ENCODE measurements around the gene SORCS3.

SORCS3 gene

GRCh38 chr10:105243825-105244224 lies 602.7 kb downstream of the SORCS3 start:
- no peak for FAIRE-seq
- DNase-seq (ENCODE audit: low spot score) = no peak

GRCh38 chr10:105247831-105248499 lies 606.9 kb downstream of the SORCS3 start:
- DNase-seq (ENCODE audit: low spot score) = no peak
- FAIRE-seq = no peak

GRCh38 chr10:105252911-105253310 lies 611.8 kb downstream of the SORCS3 start:
- DNase-seq (ENCODE audit: low spot score) (no peak), FAIRE-seq (no peak)

GRCh38 chr10:105253515-105254212 lies 612.6 kb downstream of the SORCS3 start:
- DNase-seq (ENCODE audit: low spot score) (no peak), FAIRE-seq (no peak)

- FAIRE-seq (no peak), DNase-seq (ENCODE audit: low spot score) (no peak)
Measured at GRCh38 chr10:105258036-105258673, 617.1 kb downstream of the SORCS3 start.

GRCh38 chr10:105258674-105259065 lies 617.6 kb downstream of the SORCS3 start:
- FAIRE-seq (no peak), DNase-seq (ENCODE audit: low spot score) (no peak)

GRCh38 chr10:105259201-105259600 lies 618.1 kb downstream of the SORCS3 start:
- FAIRE-seq (no peak), DNase-seq (ENCODE audit: low spot score) (no peak)

GRCh38 chr10:105262666-105263065 lies 621.6 kb downstream of the SORCS3 start:
- DNase-seq (ENCODE audit: low spot score) (no peak), FAIRE-seq (no peak)

GRCh38 chr10:105266966-105267539 lies 626.0 kb downstream of the SORCS3 start:
- DNase-seq (ENCODE audit: low spot score) (no peak), FAIRE-seq (no peak)

- DNase-seq (ENCODE audit: low spot score) = no peak
- no peak for FAIRE-seq
Measured at GRCh38 chr10:105268961-105269360, 627.9 kb downstream of the SORCS3 start.

- no peak for DNase-seq (ENCODE audit: low spot score)
- FAIRE-seq = no peak
Measured at GRCh38 chr10:105269689-105270088, 628.6 kb downstream of the SORCS3 start.

- FAIRE-seq (no peak), DNase-seq (ENCODE audit: low spot score) (no peak)
Measured at GRCh38 chr10:105274556-105275070, 633.5 kb downstream of the SORCS3 start.

- FAIRE-seq = no peak
- no peak for DNase-seq (ENCODE audit: low spot score)
Measured at GRCh38 chr10:105278439-105278838, 637.3 kb downstream of the SORCS3 start.

- DNase-seq (ENCODE audit: low spot score) = no peak
- no peak for FAIRE-seq
Measured at GRCh38 chr10:105279101-105279500, 638.0 kb downstream of the SORCS3 start.

GRCh38 chr10:105280895-105281294 lies 639.8 kb downstream of the SORCS3 start:
- DNase-seq (ENCODE audit: low spot score) (no peak), FAIRE-seq (no peak)

- FAIRE-seq (no peak), DNase-seq (ENCODE audit: low spot score) (no peak)
Measured at GRCh38 chr10:105284476-105285215, 643.6 kb downstream of the SORCS3 start.

GRCh38 chr10:105288026-105288425 lies 646.9 kb downstream of the SORCS3 start:
- FAIRE-seq (no peak), DNase-seq (ENCODE audit: low spot score) (no peak)

GRCh38 chr10:105288613-105289012 lies 647.5 kb downstream of the SORCS3 start:
- DNase-seq (ENCODE audit: low spot score) (no peak), FAIRE-seq (no peak)

GRCh38 chr10:105291571-105291970 lies 650.5 kb downstream of the SORCS3 start:
- no peak for DNase-seq (ENCODE audit: low spot score)
- FAIRE-seq = no peak

- FAIRE-seq = no peak
Measured at GRCh38 chr10:105292236-105292635, 651.1 kb downstream of the SORCS3 start.

More at GRCh38 chr10:105292236-105292635, 651.1 kb downstream of the SORCS3 start:
- no peak for DNase-seq (ENCODE audit: low spot score)

All from RCC 7860 (cell line).